ENCODE results near the gene MED9. TPM values are rescaled to one million over a fixed set of nuclear protein-coding genes. Genes with fewer than 3 reads are reported as not detected.
"Not testable (repeated sequence)": the region's sequence is repeated elsewhere in the genome, so short reads cannot be mapped to it uniquely, and the experiment has no call there.

Gene MED9
- total and polyA plus RNA-seq, 4 donors = 10.8 to 15.4 (median 13.3) TPM

- ATAC-seq (ENCODE audit: insufficient read depth, low FRiP score) = no peak
- DNase-seq = no peak
- TF ChIP-seq CTCF (IDR thresholded peaks at IDR 0.05; ENCODE audit: control extremely low read depth, extremely low read depth) = no peak
- H3K9ac ChIP-seq (ENCODE audit: insufficient read depth in 1 of 2, low read length in 2 of 2) = no peak overlapping the region
- H3K36me3 ChIP-seq (ENCODE audit: control insufficient read depth in 4 of 4, insufficient read depth in 4 of 4, low read length in 4 of 4) = peaks cover 4 to 12% (median 8%) of the 10 kb centered on the region in 4 donors
- H3K27ac ChIP-seq (ENCODE audit: low read depth in 1 of 2, low read length in 1 of 2) = peak overlapping the region in 1 of 2 donors; percentile 42
- peaks cover 0 to 2% (median 0%) of the 10 kb centered on the region in 5 donors for H3K4me1 ChIP-seq (ENCODE audit: control insufficient read depth in 5 of 5, insufficient read depth in 5 of 5, low read length in 5 of 5)
- whole genome bisulfite sequencing, 2 donors = 42 to 64% methylated on average over 12 of the region's 12 CpGs
- H3K9me3 ChIP-seq (ENCODE audit: control insufficient read depth in 4 of 4, insufficient read depth in 3 of 4, low read length in 3 of 4) = no peaks in the 10 kb centered on the region
- no peak overlapping the region for H3K4me3 ChIP-seq
- no peaks in the 10 kb centered on the region for H3K27me3 ChIP-seq (ENCODE audit: control insufficient read depth in 3 of 3, insufficient read depth in 3 of 3, low read length in 2 of 3)
These were observed 7.7 kb downstream of the MED9 start for GRCh38 chr17:17484451-17484899.

DNA sequence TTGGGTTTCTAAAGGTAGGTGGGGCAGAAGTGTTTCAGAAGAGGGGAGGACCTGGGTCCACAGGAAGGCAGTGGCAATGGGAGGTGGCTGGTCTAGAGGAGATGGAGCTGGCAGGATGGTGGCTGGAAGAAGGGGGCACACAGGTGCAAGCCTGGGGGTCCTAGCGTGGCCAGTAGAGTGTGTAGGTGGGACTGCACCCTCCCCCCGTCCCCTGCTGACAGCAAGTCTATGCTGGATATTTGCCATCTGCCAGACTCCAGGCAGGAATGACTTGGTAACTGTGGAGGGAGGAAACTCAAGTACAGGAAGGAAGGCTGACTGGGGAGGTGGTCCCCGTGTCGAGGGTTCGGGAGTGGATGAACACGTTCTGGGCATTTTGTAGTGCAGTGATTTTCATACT lies 8.6 kb downstream of the MED9 start:
- Histone ChIP-seq H3K4me3 (no peak overlapping the region), H3K27ac (ENCODE audit: low read depth in 1 of 2, low read length in 1 of 2) (no peak overlapping the region), H3K36me3 (ENCODE audit: control insufficient read depth in 4 of 4, insufficient read depth in 4 of 4, low read length in 4 of 4) (peaks cover 4 to 12% (median 8%) of the 10 kb centered on the region in 4 donors), H3K4me1 (ENCODE audit: control insufficient read depth in 5 of 5, insufficient read depth in 5 of 5, low read length in 5 of 5) (peaks cover 0 to 2% (median 0%) of the 10 kb centered on the region in 5 donors), H3K9me3 (ENCODE audit: control insufficient read depth in 4 of 4, insufficient read depth in 3 of 4, low read length in 3 of 4) (no peaks in the 10 kb centered on the region), H3K9ac (ENCODE audit: insufficient read depth in 1 of 2, low read length in 2 of 2) (no peak overlapping the region), H3K27me3 (ENCODE audit: control insufficient read depth in 3 of 3, insufficient read depth in 3 of 3, low read length in 2 of 3) (no peaks in the 10 kb centered on the region)
- WGBS, 2 donors = 86 to 91% methylated on average over 6 of the region's 6 CpGs
- TF ChIP-seq CTCF (IDR thresholded peaks at IDR 0.05; ENCODE audit: control extremely low read depth, extremely low read depth) = no peak
- DNase-seq (no peak), ATAC-seq (ENCODE audit: insufficient read depth, low FRiP score) (no peak)

DNA sequence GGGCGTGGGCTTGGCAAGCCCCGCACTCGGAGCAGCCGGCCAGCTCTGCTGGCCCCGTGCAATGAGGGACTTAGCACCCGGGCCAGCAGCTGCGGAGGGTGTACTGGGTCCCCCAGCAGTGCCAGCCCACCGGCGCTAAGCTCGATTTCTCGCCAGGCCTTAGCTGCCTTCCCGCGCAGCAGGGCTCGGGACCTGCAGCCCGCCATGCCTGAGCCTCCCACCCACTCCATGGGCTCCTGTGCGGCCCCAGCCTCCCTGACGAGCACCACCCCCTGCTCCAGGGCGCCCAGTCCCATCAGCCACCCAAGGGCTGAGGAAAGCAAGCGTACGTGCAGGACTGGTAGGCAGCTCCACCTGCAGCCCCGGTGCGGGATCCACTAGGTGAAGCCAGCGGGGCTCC lies 9.6 kb downstream of the MED9 start:
- H3K4me3 ChIP-seq; H3K9ac ChIP-seq (ENCODE audit: insufficient read depth in 1 of 2, low read length in 2 of 2); H3K9me3 ChIP-seq (ENCODE audit: control insufficient read depth in 4 of 4, insufficient read depth in 3 of 4, low read length in 3 of 4); H3K27ac ChIP-seq (ENCODE audit: low read depth in 1 of 2, low read length in 1 of 2); ATAC-seq (ENCODE audit: insufficient read depth, low FRiP score); H3K27me3 ChIP-seq (ENCODE audit: control insufficient read depth in 3 of 3, insufficient read depth in 3 of 3, low read length in 2 of 3); H3K4me1 ChIP-seq (ENCODE audit: control insufficient read depth in 5 of 5, insufficient read depth in 5 of 5, low read length in 5 of 5); DNase-seq: not testable (repeated sequence)
- H3K36me3 ChIP-seq (ENCODE audit: control insufficient read depth in 4 of 4, insufficient read depth in 4 of 4, low read length in 4 of 4) = peaks cover 5 to 17% (median 11%) of the 10 kb centered on the region in 4 donors
- 97 to 99% methylated on average over 15 to 23 of the region's 23 CpGs for WGBS, 2 donors

DNA sequence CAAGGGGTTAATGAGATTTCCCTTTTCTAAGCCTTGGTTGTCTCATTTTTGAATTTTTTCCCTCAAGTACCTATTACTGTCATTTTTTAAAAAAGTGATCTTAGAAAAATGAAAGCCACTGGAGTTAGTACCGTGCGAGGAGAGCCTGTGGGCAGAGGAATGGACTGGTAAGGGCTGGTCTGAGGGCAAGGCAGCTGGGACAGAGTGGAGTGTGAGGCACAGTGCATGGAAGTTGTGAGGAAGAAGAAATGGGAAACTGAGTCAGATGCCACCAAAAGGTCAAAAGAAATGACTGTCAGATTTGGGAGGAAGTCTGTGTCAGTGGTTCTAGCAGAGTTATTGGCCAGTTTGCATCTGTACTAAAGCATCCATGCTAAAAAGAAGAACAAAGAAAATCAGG lies 11.2 kb downstream of the MED9 start:
- peaks cover 0 to 2% (median 0%) of the 10 kb centered on the region in 5 donors for H3K4me1 ChIP-seq (ENCODE audit: control insufficient read depth in 5 of 5, insufficient read depth in 5 of 5, low read length in 5 of 5)
- no peaks in the 10 kb centered on the region for H3K27me3 ChIP-seq (ENCODE audit: control insufficient read depth in 3 of 3, insufficient read depth in 3 of 3, low read length in 2 of 3)
- no peak overlapping the region for H3K27ac ChIP-seq (ENCODE audit: low read depth in 1 of 2, low read length in 1 of 2)
- WGBS, 2 donors = 48 to 85% methylated on average over 2 of the region's 2 CpGs
- no peaks in the 10 kb centered on the region for H3K9me3 ChIP-seq (ENCODE audit: control insufficient read depth in 4 of 4, insufficient read depth in 3 of 4, low read length in 3 of 4)
- no peak overlapping the region for H3K4me3 ChIP-seq
- DNase-seq (no peak), ATAC-seq (ENCODE audit: insufficient read depth, low FRiP score) (no peak)
- peaks cover 13 to 33% (median 16%) of the 10 kb centered on the region in 4 donors for H3K36me3 ChIP-seq (ENCODE audit: control insufficient read depth in 4 of 4, insufficient read depth in 4 of 4, low read length in 4 of 4)
- no peak overlapping the region for H3K9ac ChIP-seq (ENCODE audit: insufficient read depth in 1 of 2, low read length in 2 of 2)
- no peak for TF ChIP-seq CTCF (IDR thresholded peaks at IDR 0.05; ENCODE audit: control extremely low read depth, extremely low read depth)
